Effector memory CD4-positive, alpha-beta T cell (primary cell): ENCODE results near the gene FBXO5.
"Not testable (repeated sequence)": the region's sequence is repeated elsewhere in the genome, so short reads cannot be mapped to it uniquely, and the experiment has no call there.

Source experiments
- DNase-seq, 3 donors: peaks; one replicate each; pipeline ENCODE4 v3.0.0-alpha.2; 2020
- H3K27ac ChIP-seq: 2 replicates; pipeline ENCODE4 v1.7.0; 2013; ENCODE audit warnings: mild to moderate bottlenecking, low read length, moderate library complexity; ENCODE audit not compliant: insufficient read depth, poor library complexity, severe bottlenecking
- H3K27me3 ChIP-seq: replicated peaks from 2 replicates; pipeline ENCODE4 v1.7.0; 2013; ENCODE audit warnings: mild to moderate bottlenecking, low read length; ENCODE audit not compliant: insufficient read depth, control insufficient read depth, poor library complexity, severe bottlenecking
- H3K36me3 ChIP-seq: 2 replicates; pipeline ENCODE4 v1.7.0; 2013; ENCODE audit warnings: mild to moderate bottlenecking, low read length, moderate library complexity; ENCODE audit not compliant: control insufficient read depth, insufficient read depth
- H3K4me1 ChIP-seq: 2 replicates; pipeline ENCODE4 v1.7.0; 2013; ENCODE audit warnings: low read length, mild to moderate bottlenecking; ENCODE audit not compliant: control insufficient read depth, insufficient read depth, poor library complexity, severe bottlenecking
- H3K4me3 ChIP-seq: 2 replicates; pipeline ENCODE4 v1.7.0; 2013; ENCODE audit warnings: low read length, low read depth, mild to moderate bottlenecking; ENCODE audit not compliant: insufficient read depth, poor library complexity, severe bottlenecking
- H3K9me3 ChIP-seq: 2 replicates; pipeline ENCODE4 v1.7.0; 2013; ENCODE audit warnings: mild to moderate bottlenecking, low read length, moderate library complexity; ENCODE audit not compliant: control insufficient read depth

The FBXO5 gene

GRCh38 chr6:152978058-152978457 lies 4.8 kb downstream of the FBXO5 start:
- H3K9me3 ChIP-seq = no peaks in the 10 kb centered on the region
- no peak overlapping the region for H3K4me3 ChIP-seq
- H3K27ac ChIP-seq = no peak overlapping the region
- no peak for DNase-seq
- no peaks in the 10 kb centered on the region for H3K27me3 ChIP-seq
- peaks cover 5% of the 10 kb centered on the region for H3K36me3 ChIP-seq
- peaks cover 9% of the 10 kb centered on the region for H3K4me1 ChIP-seq

DNA sequence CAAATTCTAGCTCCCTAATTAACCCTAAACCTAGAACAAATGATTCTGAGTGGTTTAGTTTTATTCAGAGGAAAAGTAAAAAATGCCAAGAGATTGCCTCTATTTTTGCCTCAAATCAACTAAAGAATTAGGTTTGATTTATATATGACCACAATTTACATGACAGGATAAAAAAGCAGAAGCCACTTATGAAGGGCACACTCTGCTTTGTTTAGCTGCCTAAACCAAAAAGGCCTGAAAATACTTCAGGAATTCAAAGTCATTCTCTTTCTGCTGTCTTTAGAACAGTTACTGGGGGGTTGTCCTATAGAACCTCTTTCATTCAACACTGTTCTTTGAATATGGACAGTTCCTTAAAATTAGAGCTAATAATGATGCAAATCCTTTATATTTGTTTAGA lies 5.3 kb downstream of the FBXO5 start:
- Histone ChIP-seq H3K27ac (no peak overlapping the region), H3K9me3 (no peaks in the 10 kb centered on the region), H3K36me3 (peaks cover 10% of the 10 kb centered on the region), H3K4me3 (no peak overlapping the region), H3K27me3 (no peaks in the 10 kb centered on the region), H3K4me1 (peaks cover 9% of the 10 kb centered on the region)
- no peak for DNase-seq

- no peak overlapping the region for H3K27ac ChIP-seq
- no peaks in the 10 kb centered on the region for H3K27me3 ChIP-seq
- no peak for DNase-seq
- peaks cover 1% of the 10 kb centered on the region for H3K4me1 ChIP-seq
- no peaks in the 10 kb centered on the region for H3K9me3 ChIP-seq
- H3K4me3 ChIP-seq = no peak overlapping the region
- H3K36me3 ChIP-seq = peaks cover 17% of the 10 kb centered on the region
These were observed 6.1 kb downstream of the FBXO5 start for GRCh38 chr6:152976749-152977148.

DNA sequence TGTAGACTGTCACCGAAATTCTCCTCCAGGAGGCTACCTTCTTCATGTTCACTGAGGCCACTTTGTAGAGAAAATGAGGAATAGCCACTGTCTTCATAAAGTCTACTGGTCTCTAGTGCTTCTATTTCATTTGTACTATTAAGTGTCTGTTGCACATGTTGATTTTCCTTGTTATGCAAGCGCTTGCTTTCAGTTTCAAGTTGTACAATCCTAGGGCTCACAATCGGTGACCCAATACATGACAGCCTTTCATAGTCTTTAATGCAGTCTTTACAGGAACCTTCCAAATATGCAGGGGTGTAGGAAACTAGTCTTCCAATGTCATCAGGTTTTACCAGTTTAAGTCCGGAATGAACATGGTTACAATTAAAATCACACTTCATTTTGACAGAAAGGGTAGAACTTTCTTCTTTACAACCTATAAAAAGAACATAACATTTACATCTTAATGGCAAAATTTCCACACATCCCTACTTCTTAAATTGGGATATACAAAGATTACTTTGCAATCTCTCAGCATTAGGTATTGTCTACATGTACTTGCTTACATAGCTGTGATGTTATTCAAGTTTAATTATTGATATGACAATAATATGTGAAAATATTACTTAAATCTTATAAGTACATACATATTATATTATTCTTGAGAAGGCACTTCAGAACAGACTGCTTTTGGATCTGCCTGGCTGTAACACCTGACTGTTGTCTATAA lies 7.5 kb downstream of the FBXO5 start:
- no peak for DNase-seq
- H3K27ac ChIP-seq = no peak overlapping the region
- H3K4me1 ChIP-seq = no peaks in the 10 kb centered on the region
- H3K27me3 ChIP-seq = no peaks in the 10 kb centered on the region
- H3K4me3 ChIP-seq = no peak overlapping the region
- H3K36me3 ChIP-seq = peaks cover 30% of the 10 kb centered on the region
- no peaks in the 10 kb centered on the region for H3K9me3 ChIP-seq

GRCh38 chr6:152973916-152974315 lies 8.9 kb downstream of the FBXO5 start:
- no peaks in the 10 kb centered on the region for H3K9me3 ChIP-seq
- peaks cover 37% of the 10 kb centered on the region for H3K36me3 ChIP-seq
- no peaks in the 10 kb centered on the region for H3K4me1 ChIP-seq
- no peak overlapping the region for H3K27ac ChIP-seq
- H3K27me3 ChIP-seq = no peaks in the 10 kb centered on the region
- DNase-seq = no peak
- no peak overlapping the region for H3K4me3 ChIP-seq

GRCh38 chr6:152969688-152970418 lies 13.0 kb downstream of the FBXO5 start:
- Histone ChIP-seq H3K27ac (no peak overlapping the region), H3K4me3 (no peak overlapping the region), H3K36me3 (peaks cover 37% of the 10 kb centered on the region), H3K27me3 (no peaks in the 10 kb centered on the region), H3K9me3 (no peaks in the 10 kb centered on the region), H3K4me1 (no peaks in the 10 kb centered on the region)
- DNase-seq = no peak

DNA sequence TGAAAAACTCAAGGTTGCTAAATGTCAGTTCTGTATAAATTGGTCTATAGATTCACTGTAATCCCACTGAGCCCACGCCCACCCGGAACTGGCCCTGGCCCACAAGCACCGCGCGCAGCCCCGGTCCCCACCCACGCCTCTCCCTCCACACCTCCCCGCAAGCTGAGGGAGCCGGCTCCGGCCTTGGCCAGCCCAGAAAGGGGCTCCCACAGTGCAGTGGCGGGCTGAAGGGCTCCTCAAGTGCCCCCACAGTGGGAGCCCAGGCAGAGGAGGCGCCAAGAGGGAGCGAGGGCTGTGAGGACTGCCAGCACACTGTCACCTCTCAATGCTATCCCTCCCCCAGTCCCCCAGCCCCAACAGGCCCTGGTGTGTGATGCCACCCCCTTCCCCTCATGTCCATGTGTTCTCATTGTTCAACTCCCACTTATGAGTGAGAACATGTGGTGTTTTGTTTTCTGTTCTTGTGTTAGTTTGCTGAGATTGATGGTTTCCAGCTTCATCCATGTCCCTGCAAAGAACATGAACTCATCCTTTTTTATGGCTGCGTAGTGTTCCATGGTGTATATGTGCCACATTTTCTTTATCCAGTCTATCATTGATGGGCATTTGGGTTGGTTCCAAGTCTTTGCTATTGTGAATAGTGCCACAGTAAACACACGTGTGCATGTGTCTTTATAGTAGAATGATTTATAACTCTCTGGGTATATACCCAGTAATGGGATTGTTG lies 16.5 kb downstream of the FBXO5 start:
- peaks cover 16% of the 10 kb centered on the region for H3K36me3 ChIP-seq
- H3K9me3 ChIP-seq, DNase-seq, H3K4me1 ChIP-seq, H3K27ac ChIP-seq, H3K4me3 ChIP-seq, H3K27me3 ChIP-seq: not testable (repeated sequence)

DNA sequence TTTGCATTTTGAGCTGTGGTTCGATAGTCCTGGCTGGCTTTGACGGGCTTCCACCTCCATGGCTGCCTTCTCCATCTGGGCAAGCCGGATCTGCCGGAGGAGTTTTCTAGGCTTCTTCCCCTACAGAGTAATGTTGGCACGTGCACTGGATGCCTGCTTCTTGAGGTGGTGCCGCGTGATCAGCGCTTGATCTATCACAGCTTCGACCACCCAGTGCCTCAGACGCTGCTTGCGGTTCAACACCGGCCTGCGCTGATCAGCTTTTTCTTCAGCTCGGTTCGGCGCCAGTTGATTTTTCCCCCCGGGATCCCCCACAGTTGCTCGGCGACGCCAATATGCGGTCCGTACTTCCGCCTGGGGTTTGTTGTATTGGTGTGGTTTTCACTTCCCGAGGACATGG lies 23.5 kb downstream of the FBXO5 start:
- H3K4me1 ChIP-seq = no peaks in the 10 kb centered on the region
- no peak overlapping the region for H3K4me3 ChIP-seq
- no peak overlapping the region for H3K27ac ChIP-seq
- H3K9me3 ChIP-seq = no peaks in the 10 kb centered on the region
- H3K27me3 ChIP-seq = no peaks in the 10 kb centered on the region
- DNase-seq = no peak
- H3K36me3 ChIP-seq = no peaks in the 10 kb centered on the region

DNA sequence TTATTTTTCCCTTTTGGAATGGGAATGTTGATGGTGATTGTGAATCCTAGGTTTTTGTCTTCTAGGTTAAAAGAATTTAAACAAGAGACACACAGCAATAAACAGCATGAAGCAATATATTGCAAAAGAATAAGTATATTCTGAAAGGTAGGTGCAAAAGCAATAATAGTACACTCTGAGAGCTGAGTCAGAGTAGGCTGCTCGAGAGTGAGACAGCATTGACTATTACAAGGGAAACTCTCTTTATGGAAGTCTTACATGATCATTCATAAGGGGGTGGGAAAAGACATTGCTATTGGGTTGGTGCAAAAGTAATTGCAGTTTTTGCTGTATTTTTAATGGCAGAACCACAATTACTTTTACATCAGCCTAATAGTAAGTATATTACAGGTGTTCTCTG lies 25.0 kb downstream of the FBXO5 start:
- no peaks in the 10 kb centered on the region for H3K36me3 ChIP-seq
- no peak overlapping the region for H3K27ac ChIP-seq
- no peaks in the 10 kb centered on the region for H3K27me3 ChIP-seq
- no peaks in the 10 kb centered on the region for H3K4me1 ChIP-seq
- no peak overlapping the region for H3K4me3 ChIP-seq
- no peaks in the 10 kb centered on the region for H3K9me3 ChIP-seq
- DNase-seq = no peak

- no peaks in the 10 kb centered on the region for H3K9me3 ChIP-seq
- no peaks in the 10 kb centered on the region for H3K27me3 ChIP-seq
- no peak overlapping the region for H3K4me3 ChIP-seq
- no peak for DNase-seq
- H3K36me3 ChIP-seq = no peaks in the 10 kb centered on the region
- no peaks in the 10 kb centered on the region for H3K4me1 ChIP-seq
- H3K27ac ChIP-seq = no peak overlapping the region
These were observed 28.4 kb downstream of the FBXO5 start for GRCh38 chr6:152954443-152954842.
